NAMALWA (cell line): ENCODE measurements around the gene NT5C.
"Not testable (repeated sequence)": the region's sequence is repeated elsewhere in the genome, so short reads cannot be mapped to it uniquely, and the experiment has no call there.

Source experiments
- DNase-seq: peaks from one replicate; pipeline ENCODE4 v3.0.0-alpha.2; 2015; ENCODE audit warnings: low spot score

NT5C gene

DNA sequence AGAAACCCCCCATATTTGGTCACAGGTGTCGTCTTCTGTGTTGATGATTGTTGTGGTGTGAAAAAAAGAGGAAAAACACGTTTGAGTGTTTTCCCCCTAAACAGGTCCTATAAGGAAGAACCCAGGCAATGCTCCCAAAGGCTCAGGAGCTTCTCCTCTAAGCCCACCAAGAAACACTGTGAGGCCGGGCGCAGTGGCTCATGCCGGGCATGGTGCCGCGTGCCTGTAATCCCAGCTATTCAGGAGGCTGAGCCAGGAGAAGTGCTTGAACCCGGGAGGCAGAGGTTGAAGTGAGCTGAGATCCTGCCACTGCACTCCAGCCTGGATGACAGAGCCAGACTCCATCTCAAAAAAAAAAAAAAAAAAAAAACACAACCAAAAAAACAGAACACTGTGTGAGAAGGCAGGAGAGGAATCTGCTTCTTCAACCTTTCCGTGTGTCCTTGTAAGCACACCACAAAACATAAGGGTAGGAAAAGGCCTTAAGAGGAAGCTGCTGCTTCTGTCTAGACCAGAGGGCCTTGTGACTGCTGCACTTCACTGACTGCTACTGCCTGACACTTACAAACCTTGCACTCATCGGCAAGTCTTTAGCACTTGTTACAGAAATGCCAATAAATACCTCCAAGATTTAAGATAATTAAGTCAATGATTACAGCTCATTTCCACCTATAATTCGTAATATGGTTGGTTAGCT is 13.4 kb upstream of the NT5C start:
- DNase-seq: no peak

DNA sequence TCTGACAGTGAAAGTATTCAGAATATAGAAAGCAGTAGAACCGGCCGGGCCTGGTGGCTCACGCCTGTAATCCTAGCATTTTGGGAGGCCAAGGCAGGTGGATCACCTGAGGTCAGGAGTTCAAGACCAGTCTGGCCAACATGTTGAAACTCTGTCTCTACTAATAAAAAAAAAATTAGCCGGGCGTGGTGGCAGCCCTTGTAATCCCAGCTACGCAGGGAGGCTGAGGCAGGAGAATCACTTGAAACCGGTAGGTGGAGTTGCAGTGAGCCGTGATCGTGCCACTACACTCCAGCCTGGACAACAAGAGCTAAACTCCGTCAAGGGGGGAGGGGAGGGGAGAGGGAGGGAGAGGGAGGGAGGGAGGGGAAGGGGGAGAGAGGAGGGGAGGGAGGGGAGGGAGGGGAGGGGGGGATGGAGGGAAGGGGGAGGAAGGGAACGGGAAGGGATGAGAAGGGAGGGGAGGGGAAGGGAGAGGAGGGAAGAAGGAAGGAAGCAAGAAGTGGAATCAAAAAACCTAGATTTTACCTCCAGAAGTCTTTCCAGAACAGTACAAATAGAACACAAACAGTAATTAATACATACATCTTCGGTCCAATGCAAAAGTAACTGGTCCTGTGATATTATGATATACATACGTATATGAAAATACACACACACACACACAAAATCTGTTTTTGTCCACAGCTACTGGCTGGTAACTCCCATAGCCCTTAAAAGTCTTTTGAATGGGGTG is 10.9 kb upstream of the NT5C start:
- no peak for DNase-seq

DNA sequence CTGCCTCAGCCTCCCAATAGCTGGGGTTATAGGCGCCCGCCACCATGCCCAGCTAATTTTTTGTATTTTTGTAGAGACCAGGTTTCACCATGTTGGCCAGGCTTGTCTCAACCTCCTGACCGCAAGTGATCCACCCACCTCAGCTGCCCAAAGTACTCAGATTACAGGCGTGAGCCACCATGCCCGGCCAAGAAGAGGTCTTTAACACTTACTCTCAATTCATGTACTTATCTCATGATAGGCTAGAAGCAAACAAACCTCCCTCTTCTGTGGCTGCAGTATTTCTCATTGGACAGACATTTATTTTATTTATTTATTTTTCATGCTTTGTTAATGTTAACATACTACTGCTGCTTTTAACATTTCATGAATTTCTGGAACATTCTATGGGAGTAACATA is 7.0 kb upstream of the NT5C start:
- no peak for DNase-seq

DNA sequence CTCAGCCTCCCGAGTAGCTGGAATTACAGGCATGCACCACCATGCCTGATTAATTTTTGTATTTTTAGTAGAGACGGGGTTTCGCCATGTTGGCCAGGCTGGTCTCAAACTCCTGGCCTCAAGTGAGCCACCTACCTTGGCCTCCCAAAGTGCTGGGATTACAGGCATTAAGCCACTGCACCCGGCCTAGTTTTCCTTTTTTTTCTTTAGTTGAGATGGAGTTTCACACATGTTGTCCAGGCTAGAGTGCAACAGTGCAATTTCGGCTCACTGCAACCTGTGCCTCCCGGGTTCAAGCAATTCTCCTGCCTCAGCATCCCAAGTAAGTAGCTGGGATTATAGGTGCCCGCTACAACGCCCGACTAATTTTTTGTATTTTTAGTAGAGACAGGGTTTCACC is 6.2 kb upstream of the NT5C start:
- DNase-seq: not testable (repeated sequence)

DNA sequence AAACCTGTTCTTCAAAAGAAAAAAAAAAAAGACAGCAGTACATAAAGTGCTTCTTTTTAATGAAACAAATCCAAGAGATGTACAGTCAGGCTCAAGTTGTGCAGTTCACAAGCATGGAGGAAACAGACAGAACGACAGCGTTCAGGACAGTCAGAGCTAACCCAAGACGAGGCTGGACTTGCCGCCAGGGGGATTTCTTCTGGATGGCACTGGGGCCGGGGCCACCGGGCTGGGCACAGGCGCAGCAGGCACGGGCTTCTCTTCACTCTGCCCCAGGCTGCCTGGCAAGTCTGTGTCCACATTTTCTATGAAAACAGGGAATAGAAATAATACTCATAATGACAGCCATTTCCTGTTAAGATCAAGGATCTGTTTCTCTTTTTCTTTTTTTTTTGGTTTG is 4.4 kb upstream of the NT5C start:
- no peak for DNase-seq

DNA sequence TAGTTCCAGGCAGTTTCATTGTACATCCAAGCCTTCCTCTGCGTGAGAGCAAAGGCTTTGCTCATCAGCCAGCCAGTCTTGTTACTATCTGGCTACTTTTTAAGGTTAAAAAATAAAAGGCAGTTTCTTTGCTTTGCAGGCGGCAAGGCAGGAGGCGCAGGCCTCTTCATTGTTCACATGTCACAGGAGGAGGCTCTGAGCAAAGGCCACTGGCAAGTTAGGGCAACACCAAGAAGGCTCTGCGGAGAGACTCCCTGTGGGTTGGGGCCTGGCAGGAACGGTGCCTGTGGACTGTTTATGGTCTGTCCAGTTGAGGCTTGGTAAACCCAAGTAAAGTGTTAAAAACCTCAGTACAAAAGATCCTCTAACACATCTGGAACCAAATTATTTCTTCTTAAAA is 3.9 kb upstream of the NT5C start:
- DNase-seq: no peak

DNA sequence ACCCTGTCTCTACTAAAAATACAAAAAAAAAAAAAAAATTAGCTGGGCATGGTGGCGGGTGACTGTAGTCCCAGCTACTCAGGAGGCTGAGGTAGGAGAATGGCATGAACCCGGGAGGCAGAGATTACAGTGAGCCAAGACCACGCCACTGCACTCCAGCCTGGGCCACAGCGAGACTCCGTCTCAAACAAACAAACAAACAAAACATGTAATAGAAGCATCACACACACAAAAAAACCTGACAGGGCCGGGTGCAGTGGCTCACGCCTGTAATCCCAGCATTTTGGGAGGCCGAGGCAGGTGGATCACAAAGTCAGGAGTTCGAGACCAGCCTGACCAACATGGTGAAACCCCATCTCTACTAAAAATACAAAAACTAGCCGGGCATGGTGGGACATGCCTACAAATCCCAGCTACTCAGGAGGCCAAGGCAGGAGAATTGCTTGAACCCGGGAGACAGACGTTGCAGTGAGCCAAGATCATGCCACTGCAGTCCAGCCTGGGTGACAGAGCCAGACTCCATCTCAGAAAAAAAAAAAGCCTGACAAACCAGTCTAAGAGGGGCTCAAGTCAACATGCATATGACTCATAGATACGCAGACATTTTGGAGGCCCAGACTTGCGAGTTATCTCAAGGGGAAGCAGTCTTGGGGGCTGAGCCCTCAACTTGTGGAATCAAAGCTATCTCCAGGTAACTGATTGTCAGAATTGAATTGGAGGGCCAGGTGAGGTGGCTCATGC is 2.2 kb upstream of the NT5C start:
- not testable (repeated sequence) for DNase-seq

DNA sequence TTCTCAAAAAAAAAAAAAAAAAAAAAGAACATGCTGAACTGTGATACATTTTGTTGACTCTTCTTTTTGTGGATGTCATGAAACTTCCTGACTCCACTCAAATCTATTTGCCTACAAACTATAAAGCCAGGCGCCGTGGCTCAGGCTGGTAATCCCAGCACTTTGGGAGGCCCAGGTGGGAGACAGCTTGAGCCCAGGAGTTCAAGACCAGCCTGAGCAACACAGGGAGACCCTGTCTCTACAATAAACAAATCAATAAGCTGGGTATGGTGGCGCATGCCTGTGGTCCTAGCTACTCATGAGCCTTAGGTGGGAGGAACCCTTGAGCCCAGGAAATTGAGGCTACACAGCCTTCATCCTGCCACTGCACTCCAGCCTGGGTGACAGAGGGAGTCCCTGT is 1.5 kb upstream of the NT5C start:
- no peak for DNase-seq

DNA sequence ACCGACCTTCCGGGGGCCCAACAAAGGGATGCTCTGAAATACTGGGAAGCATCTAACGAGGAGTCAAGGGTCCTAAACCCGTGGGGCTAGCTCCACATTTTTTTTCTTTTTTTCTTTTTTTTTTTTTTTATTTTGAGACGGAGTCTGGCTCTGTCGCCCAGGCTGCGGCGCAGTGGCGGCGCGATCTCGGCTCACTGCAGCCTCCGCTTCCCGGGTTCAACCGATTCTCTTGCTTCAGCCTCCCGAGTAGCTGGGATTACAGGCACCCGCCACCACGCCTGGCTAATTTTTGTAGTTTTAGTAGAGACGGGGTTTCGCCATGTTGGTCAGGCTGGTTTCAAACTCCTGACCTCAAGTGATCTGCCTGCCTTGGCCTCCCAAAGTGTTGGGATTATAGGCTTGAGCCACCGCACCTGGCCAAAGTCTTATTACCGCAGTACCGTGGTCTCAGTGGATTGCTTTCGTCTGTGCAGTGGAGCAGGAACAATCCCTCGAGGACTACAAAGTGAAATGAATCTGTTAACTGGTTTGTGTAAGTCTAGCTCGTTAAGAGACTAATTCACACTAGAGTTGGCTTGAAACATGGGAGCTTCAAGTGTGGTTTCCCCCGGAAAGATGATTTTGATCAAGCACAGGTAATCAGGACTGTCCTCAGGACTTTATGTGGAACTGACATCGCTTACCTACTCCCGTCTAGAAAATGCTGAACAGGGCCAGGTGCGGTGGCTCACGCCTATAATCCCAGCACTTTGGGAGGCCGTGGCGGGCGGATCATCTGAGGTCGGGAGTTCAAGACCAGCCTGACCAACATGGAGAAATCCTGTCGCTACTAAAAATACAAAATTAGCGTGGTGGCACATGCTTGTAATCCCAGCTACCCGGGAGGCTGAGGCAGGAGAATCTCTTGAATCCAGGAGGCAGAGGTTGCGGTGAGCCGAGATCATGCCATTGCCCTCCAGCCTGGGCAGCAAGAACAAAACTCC is 767 bp upstream of the NT5C start:
- not testable (repeated sequence) for DNase-seq

DNA sequence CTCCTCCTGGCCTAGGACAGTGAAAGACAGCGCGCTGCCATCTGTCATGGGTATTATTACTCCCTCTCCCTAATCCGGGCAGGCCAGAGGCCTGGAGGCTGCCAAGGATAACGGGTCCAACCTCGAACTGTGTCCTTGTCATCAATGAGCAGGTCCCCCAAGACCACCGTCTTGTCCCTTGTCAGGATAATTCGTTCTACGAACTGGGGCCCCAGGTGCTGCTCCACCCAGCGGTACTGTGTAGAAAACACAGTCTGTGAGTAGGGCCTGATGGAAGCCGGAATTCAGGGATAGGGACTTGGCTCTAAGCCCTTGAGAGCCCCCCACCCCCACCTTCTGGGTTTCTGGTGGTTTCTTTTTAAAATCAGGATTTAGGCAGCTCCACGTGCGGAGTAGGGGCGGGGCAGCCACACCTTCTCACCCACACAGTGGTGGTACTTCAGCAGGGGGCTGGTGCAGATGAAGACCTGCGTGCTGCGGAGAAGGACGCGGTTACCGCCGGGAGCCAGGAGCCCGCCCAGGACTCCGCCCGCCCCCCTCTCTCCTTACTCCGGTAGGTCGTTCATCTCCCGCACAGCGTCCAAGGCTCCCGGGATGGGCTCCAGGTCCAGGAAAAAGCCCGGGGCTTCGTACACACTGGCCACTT is 787 bp downstream of the NT5C start:
- DNase-seq: peak; percentile 71

DNA sequence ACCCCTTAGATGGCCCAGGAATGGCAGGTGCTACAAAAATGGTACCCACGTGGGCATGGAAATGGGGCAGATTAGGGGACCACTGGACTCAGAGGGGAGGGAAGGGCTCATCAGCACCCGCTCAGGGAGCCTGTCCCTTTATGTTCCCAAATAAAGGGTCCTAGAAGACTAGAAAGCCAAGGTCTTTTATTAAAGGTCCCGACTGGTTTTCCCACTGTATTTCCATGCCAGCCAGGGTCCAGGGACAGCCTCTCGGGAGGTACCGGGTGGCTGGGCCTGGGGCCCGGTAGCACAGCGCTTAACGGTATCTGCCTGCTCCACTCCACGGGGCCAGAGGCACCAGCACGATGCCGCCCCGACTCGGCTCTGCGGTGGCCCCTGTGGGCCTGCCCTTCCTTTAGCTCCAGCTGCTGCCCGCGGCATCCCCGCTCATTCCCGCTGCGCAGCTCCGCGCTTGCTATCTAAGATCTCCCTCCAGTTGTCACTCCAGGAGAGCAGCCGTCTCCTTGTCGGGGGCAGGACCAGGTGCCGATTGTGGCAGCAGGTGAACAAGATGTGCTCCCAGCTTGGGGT is 1.4 kb downstream of the NT5C start:
- no peak for DNase-seq

DNA sequence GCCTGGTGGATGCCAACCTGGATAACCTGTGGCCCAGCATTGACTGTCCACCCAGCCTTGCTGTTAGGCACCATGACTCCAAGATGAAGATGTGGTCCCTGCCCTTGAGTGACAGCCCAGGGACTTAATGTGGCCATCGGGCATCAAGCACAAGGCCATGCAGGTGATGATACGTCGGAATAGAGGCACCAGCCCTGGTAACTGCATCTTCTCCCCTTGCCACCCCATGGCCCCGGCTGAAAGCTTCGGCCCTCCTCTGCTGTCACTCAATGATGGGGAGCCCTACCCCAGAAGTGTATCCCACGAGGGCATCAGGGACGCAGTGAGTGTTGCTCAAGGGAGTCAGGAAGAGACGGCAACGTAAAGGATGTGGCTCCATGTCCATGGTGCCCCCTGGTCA is 2.0 kb downstream of the NT5C start:
- DNase-seq: no peak

DNA sequence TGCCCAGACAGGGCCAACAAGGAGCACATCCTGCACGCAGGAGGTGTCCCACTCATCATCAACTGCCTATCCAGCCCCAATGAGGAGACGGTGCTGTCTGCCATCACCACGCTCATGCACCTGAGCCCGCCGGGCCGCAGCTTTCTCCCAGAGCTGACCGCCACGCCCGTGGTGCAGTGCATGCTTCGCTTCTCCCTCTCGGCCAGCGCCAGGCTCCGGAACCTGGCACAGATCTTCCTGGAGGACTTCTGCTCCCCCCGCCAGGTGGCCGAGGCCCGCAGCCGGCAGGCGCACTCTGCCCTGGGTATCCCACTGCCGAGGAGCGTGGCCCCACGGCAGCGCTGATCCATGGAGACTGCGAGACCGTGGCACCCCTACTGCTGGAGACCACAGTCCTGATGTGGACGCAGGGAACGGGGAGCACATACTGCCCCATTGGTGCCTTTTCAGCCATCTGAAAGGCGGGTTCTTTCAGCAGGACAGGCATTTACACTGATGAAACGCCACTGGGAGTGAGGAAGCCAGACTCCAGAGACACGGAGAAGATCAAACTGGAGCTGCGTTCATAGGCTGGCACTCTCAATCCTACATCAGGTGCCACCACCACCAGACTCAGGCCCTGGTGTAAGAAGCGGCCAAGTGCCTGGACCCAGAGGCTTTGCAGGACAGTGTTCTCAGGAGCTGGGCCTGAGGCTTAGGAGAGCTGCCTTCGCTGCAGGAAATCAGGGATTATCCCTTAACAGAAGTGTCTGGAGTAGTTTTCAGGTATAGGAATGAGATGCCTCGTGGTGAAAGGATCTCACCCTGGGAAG is 2.6 kb downstream of the NT5C start:
- DNase-seq: no peak

DNA sequence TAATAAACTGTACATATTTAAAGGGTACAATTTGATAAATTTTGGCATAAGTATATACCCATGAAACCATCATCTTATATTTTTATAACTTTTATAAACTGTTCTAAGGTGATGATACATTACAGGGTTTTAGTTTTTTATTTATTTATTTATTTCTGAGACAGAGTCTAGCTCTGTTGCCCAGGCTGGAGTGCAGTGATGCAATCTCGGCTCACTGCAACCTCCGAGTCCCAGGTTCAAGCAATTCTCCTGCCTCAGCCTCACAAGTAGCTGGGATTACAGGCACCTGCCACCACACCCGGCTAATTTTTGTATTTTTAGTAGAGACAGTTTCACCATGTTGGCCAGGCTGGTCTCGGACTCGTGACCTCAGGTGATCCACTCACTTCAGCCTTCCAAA is 3.6 kb downstream of the NT5C start:
- not testable (repeated sequence) for DNase-seq

DNA sequence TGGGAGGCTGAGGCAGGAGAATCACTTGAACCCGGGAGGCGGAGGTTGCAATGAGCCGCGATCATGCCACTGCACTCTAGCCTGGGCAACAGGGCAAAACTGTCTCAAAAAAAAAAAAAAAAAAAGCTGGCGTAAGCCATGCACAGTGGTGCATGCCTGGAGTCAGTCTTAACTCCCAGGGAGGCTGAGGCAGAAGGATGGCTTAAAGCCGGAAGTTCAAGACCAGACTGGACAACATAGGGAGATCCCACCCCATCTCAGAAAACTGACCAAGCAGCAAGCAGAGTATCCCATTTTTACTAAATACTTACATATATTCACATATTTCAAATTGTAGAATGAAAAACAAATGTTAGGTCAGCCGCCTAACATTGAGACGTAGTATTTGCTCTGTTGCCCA is 4.6 kb downstream of the NT5C start:
- no peak for DNase-seq

DNA sequence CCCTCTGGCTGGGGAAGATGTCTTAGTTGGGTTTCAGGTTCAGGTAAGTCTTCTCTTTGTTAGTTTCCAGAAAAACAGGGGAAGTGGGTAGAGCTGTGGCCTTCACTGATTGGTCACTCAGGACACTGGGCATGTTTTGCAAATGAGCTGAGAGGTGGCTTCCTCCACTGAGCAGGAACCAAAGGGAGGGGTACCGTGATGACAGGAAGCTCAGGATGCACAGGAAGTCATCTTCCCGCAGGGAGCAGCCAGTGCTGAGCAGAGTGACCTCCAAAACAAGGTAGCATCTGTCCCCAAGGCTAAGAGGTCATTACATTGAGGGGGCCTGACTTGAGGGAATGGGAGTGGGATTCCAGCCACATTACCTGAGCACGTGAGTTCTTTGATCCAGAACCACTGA is 5.6 kb downstream of the NT5C start:
- DNase-seq: no peak

DNA sequence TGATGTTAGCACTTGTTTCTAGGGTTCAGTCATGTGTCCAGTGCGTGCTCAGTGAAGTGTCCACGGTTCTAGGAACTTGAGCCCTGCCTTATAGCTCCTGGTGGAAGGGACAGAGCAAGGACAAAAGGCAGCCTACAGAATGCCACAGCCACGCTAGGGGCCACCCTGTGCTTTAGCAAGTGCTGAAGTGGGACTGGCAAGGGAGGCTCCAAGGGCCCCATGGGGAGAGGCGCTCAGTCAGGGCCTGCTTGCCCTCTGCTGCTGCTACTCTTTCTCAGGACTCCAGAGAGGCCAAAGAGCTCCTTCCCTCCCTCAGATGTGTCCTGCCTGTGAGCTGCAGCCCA is 6.8 kb downstream of the NT5C start:
- DNase-seq: no peak

DNA sequence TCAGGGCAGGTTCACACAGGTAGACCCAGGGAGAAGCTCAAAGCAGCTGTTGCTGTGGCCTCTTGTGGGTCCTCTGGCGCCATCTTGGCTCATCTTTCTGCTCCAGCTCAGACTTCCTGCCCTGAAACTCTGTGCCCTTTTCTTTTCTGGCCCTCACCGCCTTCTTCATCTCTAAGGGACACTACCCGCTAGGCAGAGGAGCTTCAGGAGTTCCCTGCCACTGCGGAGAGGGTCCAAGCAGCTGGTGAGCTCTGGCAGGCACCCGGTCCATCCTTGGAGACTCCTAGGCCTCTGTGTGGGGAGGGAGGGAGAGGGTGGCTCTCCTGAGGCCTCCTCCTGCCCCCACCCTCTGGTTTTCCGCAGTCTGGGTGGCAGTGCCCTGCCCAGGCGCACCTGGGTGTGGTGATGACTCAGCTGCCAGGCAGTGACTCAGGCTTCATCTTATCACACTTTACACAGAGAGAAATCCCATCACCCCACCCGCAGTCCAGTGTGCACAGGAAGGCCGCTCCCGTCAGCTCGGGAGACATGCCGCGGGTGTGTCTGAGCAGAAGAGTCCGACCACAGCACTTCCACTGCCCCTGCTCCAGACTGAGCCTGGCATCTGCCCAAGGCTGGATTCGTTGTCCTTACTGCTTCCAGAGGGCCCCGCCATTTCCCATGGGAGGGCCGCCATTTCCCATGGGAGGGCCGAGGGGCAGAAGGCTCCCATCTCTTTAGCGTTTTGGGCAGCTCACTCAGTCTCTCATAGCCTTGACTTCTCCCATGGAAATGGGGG is 7.3 kb downstream of the NT5C start:
- no peak for DNase-seq

DNA sequence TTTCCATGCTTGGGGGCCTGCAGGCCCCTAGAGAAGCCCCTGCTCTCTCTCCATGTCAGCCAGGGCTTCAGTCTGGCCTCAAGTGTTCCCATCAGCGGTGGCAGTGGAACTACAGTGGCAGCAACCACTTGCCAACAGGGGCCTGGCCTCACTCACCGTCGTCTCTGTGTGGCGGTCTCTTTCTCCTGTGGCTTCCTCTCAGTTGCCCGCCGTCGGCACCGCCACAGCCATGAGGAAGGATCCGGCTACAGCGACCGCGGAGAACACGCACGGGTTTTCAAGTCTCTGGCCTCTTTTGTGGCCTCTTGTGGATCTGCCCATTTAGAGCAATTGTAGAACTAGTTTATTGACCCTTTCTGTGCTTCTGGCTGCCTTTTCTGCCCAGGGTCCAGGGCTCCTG is 13.2 kb downstream of the NT5C start:
- no peak for DNase-seq

DNA sequence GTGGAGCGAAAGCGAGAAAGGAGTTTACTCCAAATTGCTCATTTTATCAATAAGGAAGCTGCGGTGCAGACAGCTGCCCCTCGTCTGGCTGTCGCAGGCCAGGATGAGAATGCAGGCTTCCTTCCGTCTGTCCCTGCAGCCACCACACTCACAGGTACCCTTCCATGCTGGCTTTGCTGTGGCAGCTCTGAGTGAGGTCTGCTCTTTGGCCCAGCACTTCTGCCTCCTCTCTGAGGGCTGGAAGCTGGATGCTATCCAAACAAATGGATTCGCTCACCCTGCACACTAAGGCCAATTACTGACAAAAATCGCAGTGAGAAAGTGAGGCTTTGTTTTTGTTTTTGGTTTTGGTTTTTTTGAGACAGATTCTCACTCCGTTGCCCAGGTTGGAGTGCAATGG is 14.8 kb downstream of the NT5C start:
- no peak for DNase-seq
